CD4-positive, alpha-beta T cell treated with Interleukin-10 for 1 hour (primary cell): ENCODE results near the gene CYTH1.

Experiments used
- DNase-seq: peaks from one replicate; pipeline ENCODE4 v3.0.0-alpha.2; 2020

Gene CYTH1

DNA sequence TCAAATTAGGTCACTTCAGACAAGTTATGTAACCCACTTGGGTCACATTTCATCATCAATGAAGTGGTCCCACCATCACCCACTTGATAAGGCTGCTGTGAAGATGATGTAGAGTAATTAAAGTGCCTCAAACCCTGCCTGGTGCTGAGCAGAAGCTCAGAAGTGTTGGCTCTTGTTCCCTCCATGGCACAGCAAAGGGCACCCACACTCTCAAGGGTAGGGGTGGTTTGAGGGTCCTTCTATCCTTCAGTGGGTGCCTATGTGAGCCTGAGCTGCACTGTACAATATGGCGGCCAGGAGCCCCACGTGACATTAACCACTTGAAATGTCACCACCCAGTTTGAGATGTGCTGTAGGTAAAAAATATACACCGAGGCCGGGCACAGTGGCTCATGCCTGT is 71.5 kb downstream of the CYTH1 start:
- DNase-seq, result no peak

DNA sequence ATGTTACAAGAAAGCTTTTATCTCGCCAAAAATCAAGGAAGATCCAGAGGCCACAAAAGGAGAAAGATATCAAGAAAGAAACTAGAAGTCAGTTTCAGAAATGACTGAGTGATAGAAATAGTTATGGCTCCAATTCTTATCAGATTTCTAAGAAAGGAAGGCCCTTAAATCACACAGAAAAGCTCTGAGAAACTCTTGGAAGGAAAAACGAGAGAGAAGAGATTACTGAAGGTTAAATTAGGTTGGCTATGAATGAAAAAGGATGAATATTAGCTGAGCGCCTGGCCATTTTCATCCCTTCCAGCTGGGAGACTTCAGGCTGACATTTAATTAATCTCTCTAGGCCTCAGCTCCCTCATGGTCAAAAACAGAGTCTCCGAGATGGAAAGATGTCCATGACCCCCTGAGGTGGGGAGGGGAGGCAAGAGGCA is 72.3 kb downstream of the CYTH1 start:
- no peak for DNase-seq

DNA sequence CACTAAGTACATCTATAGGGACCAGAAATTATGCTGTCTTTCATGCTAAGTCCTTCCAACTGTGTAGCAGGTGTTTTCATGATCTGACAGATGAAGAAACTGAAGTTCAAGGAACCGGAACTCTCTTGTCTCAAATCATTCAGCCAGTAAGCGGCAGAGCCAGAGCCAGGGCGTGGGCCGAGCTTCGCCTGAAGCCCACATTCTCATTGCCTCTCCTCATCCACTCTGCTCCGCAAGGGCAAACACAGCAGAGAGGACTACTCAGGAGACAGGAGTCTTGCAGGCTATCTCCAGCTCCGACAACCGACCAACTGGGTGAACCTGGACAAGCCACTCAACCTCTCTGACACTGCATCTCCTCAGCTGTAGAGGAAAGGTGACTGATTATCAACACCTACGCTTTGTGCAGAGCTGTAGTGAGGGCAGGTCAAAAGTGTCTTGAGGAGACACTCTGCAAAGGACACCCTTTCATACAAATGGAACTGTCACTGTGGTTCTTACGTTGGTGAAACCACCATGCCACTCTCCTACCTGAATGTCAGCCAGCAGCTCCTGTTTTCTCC is 72.9 kb downstream of the CYTH1 start:
- DNase-seq, result peak; percentile 26

DNA sequence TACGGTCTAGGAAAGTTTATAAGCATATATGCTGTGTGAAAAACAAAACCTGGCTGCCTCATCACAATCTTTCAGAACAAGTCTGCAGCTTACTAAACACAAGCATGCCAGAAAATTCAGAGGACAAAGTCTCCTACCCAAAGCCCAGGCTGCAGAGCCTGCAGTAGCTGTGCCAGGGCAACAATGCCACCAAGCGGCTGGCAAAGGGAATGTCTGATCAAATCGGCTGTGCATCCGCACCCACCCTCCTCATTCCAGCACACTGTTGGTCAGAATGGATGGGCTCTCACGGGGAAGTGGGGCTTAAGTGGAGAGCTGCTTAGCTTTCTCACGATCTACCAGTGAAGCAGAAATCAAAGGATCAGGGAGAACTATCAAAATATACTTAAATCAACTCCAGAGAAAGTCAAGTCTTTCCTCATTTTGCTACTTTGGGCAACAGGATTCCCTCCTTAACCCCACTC is 73.5 kb downstream of the CYTH1 start:
- peak; percentile 66 for DNase-seq

DNA sequence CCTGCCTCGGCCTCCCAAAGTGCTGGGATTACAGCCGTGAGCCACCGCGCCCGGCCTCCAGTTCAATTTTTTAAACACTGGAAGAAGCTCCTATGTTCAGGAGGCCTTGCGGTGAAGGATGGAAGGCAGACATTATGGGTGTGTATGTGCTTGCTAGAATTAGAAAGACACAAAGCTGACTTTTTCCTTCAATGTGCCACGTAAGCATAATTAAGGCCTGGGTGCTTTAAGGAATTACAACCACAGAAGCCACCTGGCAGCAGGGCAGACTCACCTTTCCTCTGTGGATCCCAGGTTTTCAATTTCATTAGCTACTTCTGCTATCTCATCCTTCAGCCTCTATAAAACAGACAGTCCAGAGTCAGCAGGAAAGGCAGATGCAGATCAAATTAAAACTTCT is 74.2 kb downstream of the CYTH1 start:
- no peak for DNase-seq

DNA sequence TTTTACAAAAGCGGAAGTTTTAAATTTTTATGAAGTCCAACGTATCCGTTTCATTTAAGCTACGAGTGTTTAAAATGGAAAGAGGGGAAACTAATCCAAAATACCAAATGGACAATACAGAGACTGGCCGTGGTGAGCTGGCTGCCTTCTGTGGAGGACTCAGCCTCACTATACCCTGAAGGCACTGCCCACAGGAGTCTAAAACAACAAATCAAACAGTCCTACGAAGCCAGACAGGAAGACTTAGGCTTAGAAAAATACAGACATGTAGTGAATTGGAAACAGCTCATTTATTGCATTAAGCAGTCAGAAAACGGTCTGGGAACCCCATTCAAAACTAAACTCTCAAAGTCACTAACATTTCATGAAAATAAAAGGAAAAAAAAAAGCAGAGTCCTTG is 75.1 kb downstream of the CYTH1 start:
- no peak for DNase-seq

DNA sequence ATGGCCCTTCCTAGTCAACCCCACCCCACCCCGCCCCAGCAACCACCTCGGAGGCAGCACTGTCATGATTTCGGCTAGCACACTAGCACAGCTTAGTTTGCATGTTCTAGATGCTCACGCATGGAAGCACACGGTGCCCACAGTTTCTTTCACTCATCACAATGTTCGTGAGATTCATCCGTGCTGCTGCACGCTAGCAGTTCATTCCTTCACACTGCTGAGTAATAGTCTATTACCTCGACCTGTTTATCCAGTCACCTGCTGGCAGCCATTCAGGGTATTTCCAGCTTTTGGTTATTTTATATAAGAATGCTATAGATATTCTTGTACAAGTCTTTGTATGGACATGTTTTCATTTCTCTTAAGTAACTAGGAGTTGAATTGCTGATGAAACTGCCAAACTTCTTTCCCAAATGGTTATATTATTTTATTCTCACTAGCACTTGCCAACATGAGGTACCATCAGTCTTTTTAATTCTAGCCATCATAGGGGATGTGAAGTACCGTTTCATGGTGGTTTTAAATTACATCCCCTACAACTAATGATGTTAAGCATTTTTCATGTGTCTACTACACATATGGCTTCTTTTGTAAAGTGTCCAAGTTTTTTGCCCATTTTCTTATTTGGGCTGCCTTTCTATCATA is 75.7 kb downstream of the CYTH1 start:
- DNase-seq, result no peak

DNA sequence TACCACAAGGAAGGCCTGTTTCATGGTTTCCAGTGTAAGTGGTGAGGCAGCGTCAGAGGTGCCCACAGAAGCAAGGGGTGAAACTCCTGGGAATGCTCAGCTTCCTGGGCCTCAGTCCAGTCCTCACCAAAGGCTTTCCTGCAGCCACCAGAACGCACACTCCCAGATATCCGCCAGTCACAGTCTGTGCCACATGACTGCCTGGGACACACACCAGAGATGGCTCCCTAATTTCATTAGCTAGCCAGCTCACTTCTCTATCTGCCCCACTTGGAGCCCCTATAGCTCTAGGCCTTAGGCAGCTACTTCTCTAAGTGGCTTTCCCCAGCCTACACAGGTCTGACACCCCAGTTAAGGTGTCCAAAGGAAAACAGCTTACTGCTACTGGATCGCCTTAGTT is 77.0 kb downstream of the CYTH1 start:
- DNase-seq, result no peak

DNA sequence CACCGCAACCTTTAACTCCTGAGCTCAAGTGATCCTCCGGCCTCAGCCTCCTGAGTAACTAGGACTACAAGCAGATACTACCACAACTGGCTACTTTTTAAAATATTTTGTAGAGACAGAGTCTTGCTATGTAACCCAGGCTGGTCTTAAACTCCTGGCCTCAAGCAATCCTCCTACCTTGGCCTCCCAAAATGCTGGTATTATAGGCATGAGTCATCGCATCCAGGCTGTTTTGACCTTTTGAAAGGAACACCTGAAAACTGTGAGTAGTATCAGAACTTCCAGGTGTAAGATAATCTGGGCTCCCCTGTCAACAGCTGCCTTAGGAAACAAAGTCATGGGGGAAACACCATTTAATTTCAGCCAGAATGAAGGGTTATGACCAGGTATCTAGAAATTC is 77.5 kb downstream of the CYTH1 start:
- no peak for DNase-seq

DNA sequence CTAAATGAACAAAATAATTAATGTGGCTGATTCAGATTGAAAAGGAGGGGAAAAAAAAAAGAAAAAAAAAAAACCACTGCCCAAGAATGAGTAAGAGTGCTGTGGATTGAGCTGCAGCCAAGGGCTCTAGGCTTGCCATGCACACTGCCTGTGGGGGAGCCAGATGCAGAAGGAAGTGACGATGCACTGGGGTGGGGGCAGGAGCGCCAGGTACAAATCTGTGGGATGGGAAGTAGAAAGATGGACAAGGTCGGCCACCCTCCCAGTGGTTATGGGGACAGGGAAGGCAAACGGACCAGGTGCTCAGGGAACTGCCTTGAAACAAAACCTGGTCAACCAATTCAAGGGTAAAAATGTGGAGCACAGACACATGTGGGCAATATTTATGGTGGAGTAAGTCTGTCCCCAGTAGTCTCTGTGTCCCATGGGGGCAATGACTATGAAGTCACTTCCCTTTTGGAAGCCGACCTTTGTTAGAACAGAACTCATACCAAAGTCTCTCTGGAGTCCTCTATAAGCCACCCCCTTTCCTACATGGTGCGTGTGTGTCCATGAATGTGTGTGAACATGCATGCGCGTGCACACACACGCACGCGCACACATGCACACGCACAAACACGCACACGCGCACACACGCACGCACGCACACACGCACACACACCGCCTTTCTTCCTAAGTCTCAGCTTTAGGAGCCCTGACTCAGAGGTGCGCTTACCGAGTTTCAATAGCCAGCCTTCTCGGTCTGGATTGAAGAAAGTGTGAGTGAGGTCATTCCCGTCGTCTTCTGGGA is 84.3 kb downstream of the CYTH1 start:
- no peak for DNase-seq

DNA sequence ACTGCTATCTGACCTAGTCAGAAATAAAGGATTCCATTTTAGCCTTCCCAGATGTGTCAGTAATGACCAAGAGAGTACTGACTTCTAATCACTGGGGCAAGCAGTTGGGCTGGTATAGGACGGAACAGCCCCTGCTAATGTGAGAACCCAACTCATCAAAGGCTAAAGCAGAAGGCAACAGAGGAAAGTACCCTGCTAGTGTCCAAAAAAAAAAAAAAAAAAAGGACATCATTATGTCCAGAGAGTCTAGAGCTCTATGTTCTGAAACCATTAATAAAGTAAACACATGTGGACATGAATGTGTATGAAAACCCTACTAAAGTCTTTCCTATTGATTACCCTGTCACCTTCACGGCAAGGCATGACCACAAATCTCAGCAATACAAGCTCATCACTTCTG is 85.0 kb downstream of the CYTH1 start:
- no peak for DNase-seq

DNA sequence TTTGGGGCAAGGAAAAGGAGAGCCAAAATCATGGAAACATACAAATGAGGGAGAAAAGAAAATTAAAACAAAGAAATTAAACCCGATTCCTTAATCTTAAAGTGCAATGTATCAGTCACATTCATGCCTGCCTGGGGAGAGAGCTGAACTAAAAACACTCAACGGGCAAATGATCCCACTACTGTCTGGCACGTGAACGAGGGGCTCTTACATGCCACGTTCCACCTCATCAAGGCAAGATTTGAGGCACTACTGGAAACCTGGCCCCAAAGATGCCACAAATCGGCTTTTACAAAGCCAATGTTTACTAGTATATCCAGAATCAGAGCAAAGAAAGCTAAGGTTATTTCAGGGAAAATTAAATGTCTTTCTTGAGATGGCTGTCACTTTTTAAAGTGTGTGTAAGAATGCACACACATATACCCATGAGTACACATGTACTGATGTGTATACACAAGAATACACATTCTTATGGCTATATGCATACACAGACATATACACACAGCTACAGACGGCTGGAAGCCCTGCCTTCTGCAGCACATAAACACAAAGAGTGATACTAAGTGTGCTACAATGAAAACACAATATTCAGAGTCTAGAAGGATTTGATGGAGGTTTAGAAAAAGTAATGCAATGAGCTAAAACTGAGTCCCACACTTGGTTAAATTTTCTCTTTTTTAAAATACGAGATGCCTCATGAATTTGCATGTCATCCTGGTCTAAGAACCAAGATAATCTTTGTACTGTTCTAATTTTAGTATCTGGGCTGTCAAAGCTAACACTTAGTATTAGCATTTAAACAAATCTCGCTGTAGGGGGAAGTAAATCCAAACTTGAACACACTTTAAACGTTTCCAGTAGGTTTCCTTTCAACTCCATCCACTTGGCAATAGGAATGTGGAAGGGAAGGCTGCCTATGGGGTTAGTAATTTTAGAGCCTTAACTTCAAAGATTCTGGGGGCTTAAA is 85.8 kb downstream of the CYTH1 start:
- DNase-seq, result no peak

DNA sequence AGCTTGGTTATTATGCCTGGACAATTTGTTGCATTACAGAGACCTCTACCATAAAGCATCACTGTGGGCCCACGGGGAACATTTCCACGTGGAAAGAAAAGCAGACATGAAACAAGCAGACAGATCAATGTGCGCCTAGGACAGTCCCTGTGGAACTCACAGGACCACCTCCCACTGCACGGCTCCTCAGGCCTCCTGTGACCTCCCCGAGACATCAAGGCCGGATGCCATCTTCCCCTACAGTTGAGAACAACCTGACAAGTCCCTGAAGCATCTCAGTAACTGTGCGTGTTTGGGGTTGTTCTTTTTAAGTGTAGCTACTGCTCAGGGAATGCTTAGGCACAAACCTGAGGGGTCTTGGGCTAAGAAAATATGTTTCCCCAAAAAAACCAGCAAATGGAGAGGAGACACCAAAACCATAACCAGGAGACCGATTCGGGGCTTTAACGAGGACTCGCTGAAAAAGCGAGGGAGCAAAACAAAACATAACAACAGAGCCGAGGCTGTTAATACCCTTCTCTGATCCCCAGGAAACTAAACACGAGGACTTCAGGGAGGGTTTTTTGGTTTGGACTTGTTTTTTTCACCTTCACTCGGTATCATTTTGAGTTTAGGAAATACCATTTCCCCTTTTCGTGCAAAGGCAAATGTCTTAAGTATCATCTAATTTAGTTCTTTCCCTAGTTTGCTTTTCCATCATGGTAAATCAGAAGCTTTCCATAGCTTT is 87.1 kb downstream of the CYTH1 start:
- no peak for DNase-seq

DNA sequence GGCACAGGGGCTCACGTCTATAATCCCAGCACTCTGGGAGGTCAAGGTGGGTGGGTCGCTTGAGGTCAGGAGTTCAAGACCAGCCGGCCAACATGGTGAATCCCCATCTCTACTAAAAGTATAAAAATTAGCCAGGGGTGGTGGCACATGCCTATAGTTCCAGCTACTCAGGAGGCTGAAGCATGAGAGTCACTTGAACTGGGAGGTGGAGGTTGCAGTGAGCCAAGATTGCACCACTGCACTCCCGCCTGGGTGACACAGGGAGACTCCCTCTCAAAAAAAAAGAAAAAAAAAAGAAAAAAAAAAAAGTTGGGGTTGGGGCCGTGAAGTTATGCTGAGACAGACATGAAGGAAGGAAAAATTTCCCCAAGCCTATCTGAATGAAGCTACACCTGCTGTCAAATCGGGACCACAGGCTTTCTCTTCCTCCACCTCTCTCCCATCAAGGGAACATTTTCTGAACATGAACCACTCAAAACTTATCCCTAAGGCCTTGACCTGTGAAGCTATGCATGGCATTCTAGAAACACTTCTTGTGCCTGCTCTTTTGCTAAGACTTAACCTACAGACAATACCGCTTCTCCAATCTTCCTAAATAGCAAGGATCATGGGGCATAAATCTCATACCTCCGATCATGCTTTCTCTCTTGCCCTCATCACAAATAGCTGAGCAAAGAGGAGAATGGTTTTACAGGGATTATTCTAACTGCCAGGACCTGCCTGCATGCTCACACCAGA is 88.6 kb downstream of the CYTH1 start:
- DNase-seq, result no peak

DNA sequence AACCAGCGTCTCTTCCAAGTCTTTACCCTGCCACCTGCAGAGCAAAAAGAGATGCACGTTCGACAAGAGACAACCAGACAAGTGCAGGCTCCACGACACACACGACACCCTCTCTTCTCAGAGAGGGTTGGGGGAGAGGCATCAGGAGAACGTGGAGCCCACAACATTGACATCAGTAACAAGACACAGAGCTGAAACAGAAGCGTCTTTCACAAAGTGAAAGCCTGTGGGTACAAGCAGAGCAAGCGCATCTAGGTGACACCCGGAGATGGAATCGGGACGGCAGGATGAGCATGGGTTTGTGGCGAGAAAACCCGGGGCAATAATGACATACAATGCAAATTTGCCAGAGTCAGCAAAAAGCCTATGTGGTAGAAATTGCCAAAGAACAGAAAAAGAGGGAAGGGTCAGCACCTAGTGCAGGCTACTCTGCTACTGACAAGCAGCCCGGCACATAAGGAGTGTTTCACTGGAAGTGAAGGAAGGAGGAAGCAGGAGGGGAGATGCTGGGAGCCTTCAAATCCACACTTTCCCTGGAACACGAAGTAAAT is 89.5 kb downstream of the CYTH1 start:
- no peak for DNase-seq

DNA sequence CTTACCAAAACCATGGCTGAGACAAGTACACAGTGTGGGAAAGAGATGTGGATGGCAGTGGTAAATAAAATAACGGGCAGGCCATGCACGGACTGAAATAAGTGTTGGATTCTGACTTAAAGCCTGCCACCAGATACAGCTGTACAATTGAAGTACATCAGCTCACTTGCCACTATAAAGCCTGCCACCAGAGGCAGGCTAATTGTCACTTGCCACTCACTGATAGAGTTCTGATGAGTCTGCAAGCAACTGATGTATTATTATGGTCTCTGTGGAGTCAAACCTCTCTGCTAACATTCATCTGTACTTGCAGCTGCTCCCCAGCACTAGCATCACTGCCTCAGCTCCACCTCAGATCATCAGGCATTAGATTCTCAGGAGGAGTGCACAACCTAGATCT is 93.0 kb downstream of the CYTH1 start:
- no peak for DNase-seq

DNA sequence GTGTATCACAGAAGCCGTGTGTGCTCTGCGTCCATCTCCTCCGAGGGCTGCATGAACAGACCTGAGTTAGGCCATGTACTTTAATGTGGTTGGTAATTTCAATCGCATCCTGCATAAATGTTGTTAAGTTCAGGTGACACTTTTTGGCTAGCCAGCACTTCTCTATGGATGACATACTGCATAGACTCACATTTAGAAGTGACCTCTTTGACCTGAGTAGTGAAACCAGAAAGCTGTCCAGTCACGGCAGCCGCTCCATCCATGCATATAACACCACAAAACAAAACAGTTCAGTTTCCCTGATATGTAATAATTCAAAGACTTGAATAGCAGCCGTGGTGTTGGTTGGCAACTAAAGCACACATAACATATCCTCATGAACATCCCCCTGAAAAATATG is 94.1 kb downstream of the CYTH1 start:
- no peak for DNase-seq

DNA sequence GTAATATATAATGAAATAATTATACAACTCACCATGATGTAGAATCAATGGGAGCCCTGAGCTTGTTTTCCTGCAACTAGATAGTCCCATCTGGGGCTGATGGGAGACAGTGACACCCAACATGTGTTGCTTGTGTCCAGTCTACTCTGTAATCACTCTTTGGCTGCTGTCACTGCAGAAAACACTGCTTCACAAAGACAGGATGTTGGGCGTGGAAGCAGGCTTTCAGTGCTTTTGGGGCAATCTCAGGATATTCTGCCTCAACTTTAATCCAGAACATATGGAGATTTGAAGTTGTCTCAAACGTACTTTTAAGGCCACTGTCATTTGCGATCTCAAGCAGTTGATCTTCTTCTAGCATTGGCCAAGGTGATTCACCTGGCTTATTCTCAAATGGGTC is 94.9 kb downstream of the CYTH1 start:
- no peak for DNase-seq

DNA sequence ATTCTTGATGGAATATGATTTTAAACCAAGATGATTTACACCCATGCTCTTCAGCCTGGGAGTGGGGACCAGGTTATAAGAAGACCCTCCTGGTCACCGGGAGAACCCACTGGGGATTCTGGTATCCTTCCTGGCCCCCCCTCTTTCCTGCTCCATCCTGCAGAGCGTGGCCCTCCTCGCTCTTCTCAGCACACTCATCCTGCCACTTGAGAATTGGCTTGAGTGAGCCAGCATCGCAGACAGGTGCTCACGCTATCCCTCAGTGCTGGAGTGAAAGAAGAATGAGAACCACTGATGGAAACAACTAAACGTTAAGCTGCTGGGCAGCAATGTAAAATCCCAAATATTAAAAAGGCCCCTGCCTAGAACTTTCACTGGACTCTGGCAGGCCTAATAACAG is 98.0 kb downstream of the CYTH1 start:
- DNase-seq, result no peak

DNA sequence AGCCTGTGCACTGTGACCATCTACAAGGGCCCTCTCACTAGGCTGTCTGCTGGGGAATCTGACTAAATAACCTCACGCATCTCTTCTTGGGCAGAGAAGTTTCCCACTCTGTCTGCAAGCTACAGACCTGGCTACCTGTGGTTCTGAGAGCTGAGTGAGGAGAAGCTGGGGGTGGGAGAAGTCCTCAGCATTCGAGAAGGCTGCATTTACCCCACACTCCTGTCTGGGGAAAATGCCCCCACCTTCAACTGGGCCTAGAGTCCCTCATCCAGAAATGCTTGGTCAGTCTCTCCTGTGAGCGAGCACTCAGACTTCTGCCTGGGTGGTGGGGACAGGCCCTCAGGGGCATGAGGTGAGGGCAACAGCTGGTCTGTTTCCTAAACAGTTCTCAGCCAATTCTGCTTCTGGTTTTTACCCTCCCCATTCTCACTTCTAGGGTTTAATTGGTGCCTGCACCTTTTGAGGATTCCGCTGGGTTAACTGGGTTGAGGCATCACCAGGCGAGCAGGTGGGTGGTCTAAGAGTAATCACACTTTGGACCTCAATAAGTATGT is 98.6 kb downstream of the CYTH1 start:
- DNase-seq, result no peak

DNA sequence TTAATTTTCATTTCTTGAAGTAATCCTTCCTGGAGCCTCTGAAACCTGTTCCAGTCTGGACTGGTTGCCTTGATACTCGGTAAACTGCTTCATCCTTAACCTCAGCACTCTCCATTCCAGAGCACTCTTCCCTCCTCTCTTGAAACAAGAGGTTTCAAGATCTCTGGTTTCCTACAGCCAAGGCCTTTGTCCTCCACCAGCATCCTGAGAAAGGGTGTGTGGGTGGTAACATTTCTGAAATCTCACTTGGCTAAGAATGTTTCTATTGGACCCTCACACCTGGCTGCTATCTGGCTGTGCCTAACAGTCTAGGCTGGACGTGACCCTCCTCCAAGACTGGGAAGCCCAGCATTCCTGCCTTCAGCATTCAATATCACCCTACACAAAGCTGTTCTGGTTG is 99.7 kb downstream of the CYTH1 start:
- no peak for DNase-seq
